ENCODE data around the gene DRAM1. TPM values are rescaled to one million over a fixed set of nuclear protein-coding genes. Genes with fewer than 3 reads are reported as not detected.
"Not testable (repeated sequence)": the region's sequence is repeated elsewhere in the genome, so short reads cannot be mapped to it uniquely, and the experiment has no call there.

Gene DRAM1
- polyA plus RNA-seq, 4 donors: 16.2 to 19.7 (median 19.1) TPM

DNA sequence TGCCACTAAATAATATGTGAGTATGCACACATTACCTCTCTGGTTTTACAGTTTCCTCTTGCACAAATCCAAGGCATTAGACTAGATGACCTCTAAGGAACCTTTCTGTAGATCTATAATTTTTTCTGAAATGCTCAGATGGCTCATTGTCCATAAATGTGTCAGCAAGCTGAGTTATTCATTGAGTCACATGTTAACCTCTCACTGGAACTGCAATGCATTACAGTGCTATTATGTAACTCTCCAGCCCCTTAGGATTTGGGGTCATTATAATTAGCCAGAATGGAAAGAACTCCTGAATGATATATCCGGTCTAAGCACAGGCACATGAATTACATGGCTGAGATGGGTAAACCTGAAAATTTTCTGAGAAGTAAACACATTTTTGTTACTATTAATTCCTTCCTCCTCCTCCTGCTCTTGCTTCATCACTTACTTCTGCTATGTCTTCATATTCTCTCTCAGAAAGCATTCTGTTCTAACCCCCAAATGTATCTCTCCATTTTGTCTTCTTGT lies 20.3 kb upstream of the DRAM1 start:
- DNase-seq (ENCODE audit: low read depth in 4 of 4, low spot score in 2 of 4): no peak

DNA sequence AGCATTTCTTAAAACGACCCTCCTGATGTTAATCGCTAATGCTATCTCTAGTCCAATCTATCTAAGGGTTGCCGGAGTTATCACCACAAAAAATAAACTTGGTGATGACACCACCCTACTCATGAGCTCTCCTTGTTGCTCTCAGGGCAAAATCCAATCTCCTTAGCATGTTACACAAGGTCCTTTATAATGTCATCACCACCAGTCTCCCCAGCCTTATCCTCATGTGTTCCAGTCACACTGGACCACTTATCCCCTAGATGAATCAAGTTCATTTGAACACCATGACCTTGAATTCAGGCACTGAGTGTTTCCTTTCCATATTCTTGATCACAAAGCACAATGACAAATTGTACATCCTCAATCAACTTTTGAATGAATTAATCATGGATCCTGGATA lies 19.0 kb upstream of the DRAM1 start:
- DNase-seq (ENCODE audit: low read depth in 4 of 4, low spot score in 2 of 4): no peak

DNA sequence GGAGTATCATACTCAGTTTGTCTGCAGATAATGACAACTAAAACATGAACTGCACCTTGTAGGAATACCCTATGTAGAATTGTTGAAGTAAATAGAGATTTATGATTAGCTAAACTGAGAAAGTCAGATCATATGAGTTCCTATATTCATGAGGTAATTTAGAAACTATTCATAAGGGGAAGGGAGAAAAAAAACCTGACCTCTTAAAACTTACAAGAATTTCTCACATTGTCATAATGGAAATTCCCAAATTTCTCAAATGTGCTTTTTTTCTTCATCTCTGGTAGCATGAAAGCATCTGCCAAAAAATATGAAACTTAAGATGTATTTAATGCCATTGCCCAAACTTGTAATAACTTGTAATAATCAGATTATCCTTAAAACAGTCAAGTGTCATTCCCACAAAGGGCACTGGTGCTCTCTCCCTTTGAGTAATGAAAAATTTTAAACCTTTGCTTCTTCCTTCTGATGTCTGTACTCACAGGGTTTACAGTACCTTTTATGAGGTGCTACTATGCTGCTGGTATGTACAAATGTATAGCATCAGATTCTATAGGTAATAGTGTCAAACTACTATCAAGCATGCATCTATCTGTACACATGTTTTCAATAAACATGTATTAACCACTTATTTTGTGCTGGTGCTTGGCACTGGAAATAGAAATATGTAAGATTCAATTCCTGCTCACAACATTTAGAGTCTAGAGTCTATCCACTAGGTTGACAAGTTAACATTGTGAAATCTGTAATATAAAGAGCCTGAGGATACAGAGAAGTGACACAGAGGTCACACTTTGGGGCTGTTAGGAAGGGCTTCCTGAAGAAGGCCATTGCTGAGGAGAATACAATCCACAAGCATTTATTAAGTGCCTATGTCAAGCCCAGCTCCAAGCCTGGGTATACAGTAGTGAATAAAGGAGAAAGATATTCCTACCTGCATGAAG lies 17.4 kb upstream of the DRAM1 start:
- no peak for DNase-seq (ENCODE audit: low read depth in 4 of 4, low spot score in 2 of 4)

DNA sequence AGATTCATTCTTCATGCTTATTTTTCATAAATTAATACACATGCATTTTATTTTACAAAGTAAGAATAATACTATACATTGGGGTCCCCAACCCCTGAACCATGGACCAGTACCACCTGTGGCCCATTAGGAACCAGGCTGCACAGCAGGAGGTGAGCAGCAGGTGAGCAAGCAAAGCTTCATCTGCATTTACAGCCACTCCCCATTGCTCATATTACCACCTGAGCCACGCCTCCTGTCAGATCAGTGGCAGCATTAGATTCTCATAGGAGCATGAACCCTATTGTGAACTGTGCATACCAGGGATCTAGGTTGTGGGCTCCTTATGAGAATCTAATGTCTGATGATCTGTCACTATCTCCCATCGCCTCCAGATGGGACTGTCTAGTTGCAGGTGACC lies 15.7 kb upstream of the DRAM1 start:
- DNase-seq (ENCODE audit: low read depth in 4 of 4, low spot score in 2 of 4): not testable (repeated sequence)

- DNase-seq (ENCODE audit: low read depth in 4 of 4, low spot score in 2 of 4): no peak
Observed at GRCh38 chr12:101862245-101862644, 15.1 kb upstream of the DRAM1 start.

DNA sequence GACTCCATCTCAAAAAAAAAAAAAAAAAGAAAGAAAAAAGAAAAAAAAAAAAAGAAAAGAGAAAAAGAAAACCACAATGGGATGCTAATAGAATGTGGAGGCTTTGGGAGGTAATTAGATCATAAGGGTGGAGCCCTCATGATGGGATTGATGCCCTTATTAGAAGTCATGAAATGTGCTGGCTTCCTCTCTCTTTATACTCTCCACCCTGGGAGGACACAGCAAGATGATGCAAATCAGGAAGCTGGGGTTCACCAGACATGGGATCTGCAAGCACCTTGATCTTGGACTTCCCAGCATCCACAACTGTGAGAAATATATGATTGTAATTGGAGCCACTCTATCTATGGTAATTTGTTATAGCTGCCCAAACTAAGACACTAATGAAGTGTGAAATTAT lies 13.4 kb upstream of the DRAM1 start:
- no peak for DNase-seq (ENCODE audit: low read depth in 4 of 4, low spot score in 2 of 4)

DNA sequence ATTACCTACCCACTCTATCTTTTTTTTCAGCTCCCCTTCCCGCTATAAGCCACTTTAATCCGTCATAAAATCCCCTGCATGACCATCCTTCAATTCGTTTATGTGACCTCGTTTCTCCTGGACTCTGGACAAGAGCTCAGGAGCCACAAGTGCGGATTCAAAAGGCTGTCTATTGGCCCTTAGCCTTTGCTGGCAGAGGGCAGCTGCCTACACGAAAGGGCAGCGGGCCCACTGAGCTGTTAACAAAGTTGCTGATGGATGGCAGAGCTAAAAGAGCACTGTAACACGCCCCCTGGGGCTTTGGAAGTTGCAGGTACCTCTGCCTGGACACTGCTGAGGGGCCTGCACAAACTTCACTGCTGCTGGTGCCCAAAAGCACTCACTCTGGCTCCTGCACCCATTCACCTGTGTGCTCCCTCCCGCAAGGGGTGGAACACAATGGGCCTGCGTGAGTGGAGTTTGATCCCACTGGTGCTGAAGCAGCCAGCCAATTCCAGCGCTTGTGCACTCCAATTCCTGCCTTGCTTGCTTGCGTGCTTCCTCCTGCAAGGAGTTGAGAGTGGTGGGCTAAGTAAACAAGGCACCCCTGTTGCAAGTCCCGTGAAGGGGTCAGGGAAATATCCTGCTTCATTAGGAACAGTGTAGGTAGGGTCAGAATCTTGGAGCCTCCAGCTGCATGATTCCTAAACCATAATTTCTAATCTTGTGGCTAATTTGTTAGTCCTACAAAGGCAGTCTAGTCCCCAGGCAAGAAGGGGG lies 10.6 kb upstream of the DRAM1 start:
- no peak for DNase-seq (ENCODE audit: low read depth in 4 of 4, low spot score in 2 of 4)

GRCh38 chr12:101867619-101868018 lies 9.8 kb upstream of the DRAM1 start:
- not testable (repeated sequence) for DNase-seq (ENCODE audit: low read depth in 4 of 4, low spot score in 2 of 4)

GRCh38 chr12:101870925-101871324 lies 6.5 kb upstream of the DRAM1 start:
- no peak for DNase-seq (ENCODE audit: low read depth in 4 of 4, low spot score in 2 of 4)

GRCh38 chr12:101875162-101875561 lies 2.2 kb upstream of the DRAM1 start:
- no peak for DNase-seq (ENCODE audit: low read depth in 4 of 4, low spot score in 2 of 4)

- no peak for DNase-seq (ENCODE audit: low read depth in 4 of 4, low spot score in 2 of 4)
Observed at GRCh38 chr12:101876322-101876860, 989 bp upstream of the DRAM1 start.

DNA sequence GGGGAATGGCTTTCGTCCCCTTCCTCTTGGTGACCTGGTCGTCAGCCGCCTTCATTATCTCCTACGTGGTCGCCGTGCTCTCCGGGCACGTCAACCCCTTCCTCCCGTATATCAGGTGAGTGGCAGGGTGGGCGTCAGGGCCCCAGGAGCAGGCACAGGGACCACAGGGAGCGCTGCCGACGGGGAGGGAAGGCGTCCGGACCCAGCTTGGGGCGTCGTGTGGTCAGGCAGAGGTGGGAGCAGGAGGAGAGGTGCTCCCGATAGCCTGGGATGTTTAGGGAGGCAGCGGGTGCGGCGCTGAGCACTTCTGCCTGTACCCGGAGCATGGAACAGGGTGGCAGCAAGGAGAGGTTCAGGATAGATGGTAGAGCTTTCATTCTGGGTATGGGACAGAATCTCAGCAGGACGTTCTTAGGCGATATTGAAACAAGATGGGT lies 444 bp downstream of the DRAM1 start:
- DNase-seq (ENCODE audit: low read depth in 4 of 4, low spot score in 2 of 4): peak in 1 of 4 donors; percentile 29

- DNase-seq (ENCODE audit: low read depth in 4 of 4, low spot score in 2 of 4): peak in 1 of 4 donors; percentile 19
Observed at GRCh38 chr12:101878243-101878821, 952 bp downstream of the DRAM1 start.

GRCh38 chr12:101880769-101881168 lies 3.4 kb downstream of the DRAM1 start:
- no peak for DNase-seq (ENCODE audit: low read depth in 4 of 4, low spot score in 2 of 4)

- DNase-seq (ENCODE audit: low read depth in 4 of 4, low spot score in 2 of 4): no peak
Observed at GRCh38 chr12:101881228-101881627, 3.8 kb downstream of the DRAM1 start.

GRCh38 chr12:101884174-101884573 lies 6.8 kb downstream of the DRAM1 start:
- no peak for DNase-seq (ENCODE audit: low read depth in 4 of 4, low spot score in 2 of 4)

DNA sequence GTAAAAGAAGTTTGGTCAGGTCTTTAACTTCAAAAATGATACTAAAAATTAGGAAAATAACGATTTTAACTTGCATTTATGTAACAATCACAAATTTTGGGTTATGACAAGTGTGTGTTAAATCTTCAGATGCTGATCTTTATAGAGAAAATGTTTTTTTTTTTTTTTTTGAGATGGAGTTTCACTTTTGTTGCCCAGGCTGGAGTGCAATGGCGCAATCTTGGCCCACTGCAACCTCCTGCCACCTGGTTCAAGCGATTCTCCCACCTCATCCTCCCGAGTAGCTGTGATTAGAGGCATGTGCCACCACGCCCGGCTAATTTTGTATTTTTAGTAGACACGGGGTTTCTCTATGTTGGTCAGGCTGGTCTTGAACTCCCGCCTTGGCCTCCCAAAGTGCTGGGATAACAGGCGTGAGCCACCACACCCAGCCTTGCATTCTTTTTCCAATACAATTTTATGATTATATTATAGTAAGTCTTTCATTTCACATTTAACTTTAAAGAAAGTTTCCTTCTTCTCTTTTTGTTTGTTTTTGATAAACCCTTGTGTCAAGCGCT lies 7.5 kb downstream of the DRAM1 start:
- DNase-seq (ENCODE audit: low read depth in 4 of 4, low spot score in 2 of 4): not testable (repeated sequence)

- DNase-seq (ENCODE audit: low read depth in 4 of 4, low spot score in 2 of 4): no peak
Observed at GRCh38 chr12:101885912-101886561, 8.7 kb downstream of the DRAM1 start.

- no peak for DNase-seq (ENCODE audit: low read depth in 4 of 4, low spot score in 2 of 4)
Observed at GRCh38 chr12:101889211-101889752, 11.9 kb downstream of the DRAM1 start.
